Smooth muscle cell (in vitro differentiated cells): Measurements from ENCODE around the gene ACSL3. TPM values are rescaled to one million over a fixed set of nuclear protein-coding genes. Genes with fewer than 3 reads are reported as not detected.

Experiments used
- DNase-seq: peaks from one replicate; lab custom pipeline; 2025; ENCODE audit not compliant: unreplicated experiment; lab: John Stamatoyannopoulos, UW
- H2AFZ ChIP-seq: fragments of 200-600 bp; sonication (generic); 2 replicates; pipeline ENCODE4 v1.6.0; 2016; ENCODE audit warnings: antibody characterized with exemption, low read depth, mild to moderate bottlenecking
- H3F3A ChIP-seq: fragments of 200-600 bp; sonication (generic); 2 replicates; pipeline ENCODE4 v1.6.0; 2017; ENCODE audit warnings: antibody characterized with exemption, low read depth
- H3K27ac ChIP-seq: fragments of 200-600 bp; sonication (generic); 2 replicates; pipeline ENCODE4 v1.5.1; 2016; ENCODE audit warnings: low read depth, mild to moderate bottlenecking
- H3K27me3 ChIP-seq: fragments of 200-600 bp; sonication (generic); 2 replicates; pipeline ENCODE4 v1.6.1; 2016; ENCODE audit warnings: low read depth, mild to moderate bottlenecking
- H3K36me3 ChIP-seq: fragments of 200-600 bp; sonication (generic); 2 replicates; pipeline ENCODE4 v1.5.1; 2016; ENCODE audit warnings: low read depth
- H3K4me1 ChIP-seq: fragments of 200-600 bp; sonication (generic); 2 replicates; pipeline ENCODE4 v1.5.1; 2016; ENCODE audit warnings: low read depth
- H3K4me2 ChIP-seq: fragments of 200-600 bp; sonication (generic); 2 replicates; pipeline ENCODE4 v1.6.0; 2016; ENCODE audit warnings: mild to moderate bottlenecking
- H3K4me3 ChIP-seq: fragments of 200-600 bp; sonication (generic); 2 replicates; pipeline ENCODE4 v1.5.1; 2016; ENCODE audit warnings: mild to moderate bottlenecking
- H3K79me2 ChIP-seq: fragments of 200-600 bp; sonication (generic); 2 replicates; pipeline ENCODE4 v1.6.0; 2016; ENCODE audit warnings: low read depth, mild to moderate bottlenecking
- H3K9ac ChIP-seq: fragments of 200-600 bp; sonication (generic); 2 replicates; pipeline ENCODE4 v1.6.0; 2016; ENCODE audit warnings: low read depth
- H3K9me3 ChIP-seq: fragments of 200-600 bp; sonication (generic); replicated peaks from 2 replicates; pipeline ENCODE4 v1.5.1; 2016; ENCODE audit warnings: low read depth
- H4K20me1 ChIP-seq: fragments of 200-600 bp; sonication (generic); 2 replicates; pipeline ENCODE4 v1.6.0; 2016; ENCODE audit warnings: low read depth
- WGBS: methylation state at CpG from one replicate; pipeline ENCODE4 v1.1.7; 2016; ENCODE audit warnings: low lambda C conversion rate; 5-methylcytosine and 5-hydroxymethylcytosine counted together
- polyA plus RNA-seq: library from polyadenylated mRNA; unstranded; fragments of >200 nt; fragmentation: Nextera tagmentation; extraction: Ambion mirVana; gene quantifications from 2 replicates; pipeline ENCODE4 v1.2.1, GENCODE V29; 2016
- total RNA-seq: library from RNA; depleted of rRNA; stranded (reverse); fragments of >200 nt; gene quantifications from 2 replicates; pipeline ENCODE4 v1.2.3, GENCODE V29; 2014
- TF ChIP-seq, protein P1 (sequence below): fragments of 200-600 bp; sonication (generic); IDR thresholded peaks from 2 replicates; pipeline ENCODE4 v1.5.1; 2017; ENCODE audit warnings: borderline replicate concordance, mild to moderate bottlenecking, antibody characterized with exemption; ENCODE audit not compliant: insufficient read depth, poor library complexity, severe bottlenecking

The ACSL3 gene
- total and polyA plus RNA-seq, 2 experiments from 2014 or later, result 111 to 183 TPM

DNA sequence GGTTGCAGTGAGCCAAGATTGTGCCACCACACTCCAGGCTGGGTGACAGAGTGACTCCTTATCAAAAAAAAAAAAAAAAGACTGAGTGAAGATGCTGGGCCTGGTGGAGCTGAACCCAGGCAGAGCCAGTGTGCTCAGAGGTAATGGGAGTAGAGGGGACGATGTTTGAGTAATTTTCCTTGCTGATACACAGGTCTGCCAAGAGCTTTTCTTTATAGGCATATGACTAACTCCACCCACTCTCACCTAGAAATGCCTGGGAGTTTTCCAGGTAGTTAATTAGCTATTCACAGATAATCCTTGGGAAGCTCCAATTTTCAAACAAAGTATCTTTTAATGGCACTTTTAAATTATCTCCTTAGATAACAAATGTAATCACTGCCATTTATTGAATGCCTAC, 33.4 kb upstream of the ACSL3 start:
- Histone ChIP-seq H3K79me2 (no peaks in the 10 kb centered on the region), H3K27ac (no peak overlapping the region), H3K4me3 (no peak overlapping the region), H3K27me3 (no peaks in the 10 kb centered on the region), H3K4me1 (no peaks in the 10 kb centered on the region), H2AFZ (no peak overlapping the region), H3F3A (no peaks in the 10 kb centered on the region), H3K9me3 (no peaks in the 10 kb centered on the region), H3K9ac (no peak overlapping the region), H3K4me2 (no peak overlapping the region), H3K36me3 (no peaks in the 10 kb centered on the region), H4K20me1 (no peaks in the 10 kb centered on the region)
- no peak for DNase-seq
- WGBS, result 78% methylated on average over 1 of the region's 1 CpG
- TF ChIP-seq, protein P1, sequence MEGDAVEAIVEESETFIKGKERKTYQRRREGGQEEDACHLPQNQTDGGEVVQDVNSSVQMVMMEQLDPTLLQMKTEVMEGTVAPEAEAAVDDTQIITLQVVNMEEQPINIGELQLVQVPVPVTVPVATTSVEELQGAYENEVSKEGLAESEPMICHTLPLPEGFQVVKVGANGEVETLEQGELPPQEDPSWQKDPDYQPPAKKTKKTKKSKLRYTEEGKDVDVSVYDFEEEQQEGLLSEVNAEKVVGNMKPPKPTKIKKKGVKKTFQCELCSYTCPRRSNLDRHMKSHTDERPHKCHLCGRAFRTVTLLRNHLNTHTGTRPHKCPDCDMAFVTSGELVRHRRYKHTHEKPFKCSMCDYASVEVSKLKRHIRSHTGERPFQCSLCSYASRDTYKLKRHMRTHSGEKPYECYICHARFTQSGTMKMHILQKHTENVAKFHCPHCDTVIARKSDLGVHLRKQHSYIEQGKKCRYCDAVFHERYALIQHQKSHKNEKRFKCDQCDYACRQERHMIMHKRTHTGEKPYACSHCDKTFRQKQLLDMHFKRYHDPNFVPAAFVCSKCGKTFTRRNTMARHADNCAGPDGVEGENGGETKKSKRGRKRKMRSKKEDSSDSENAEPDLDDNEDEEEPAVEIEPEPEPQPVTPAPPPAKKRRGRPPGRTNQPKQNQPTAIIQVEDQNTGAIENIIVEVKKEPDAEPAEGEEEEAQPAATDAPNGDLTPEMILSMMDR, result no peak

- Histone ChIP-seq H3K9me3 (no peaks in the 10 kb centered on the region), H2AFZ (no peak overlapping the region), H3K4me1 (no peaks in the 10 kb centered on the region), H3K27me3 (no peaks in the 10 kb centered on the region), H3K4me3 (no peak overlapping the region), H4K20me1 (no peaks in the 10 kb centered on the region), H3F3A (no peaks in the 10 kb centered on the region), H3K36me3 (no peaks in the 10 kb centered on the region), H3K9ac (no peak overlapping the region), H3K4me2 (no peak overlapping the region), H3K27ac (no peak overlapping the region), H3K79me2 (no peaks in the 10 kb centered on the region)
- TF ChIP-seq, protein P1, result no peak
- WGBS, result 91% methylated on average over 11 of the region's 11 CpGs
- DNase-seq, result no peak
Measured at GRCh38 chr2:222828572-222828971, 32.3 kb upstream of the ACSL3 start.

DNA sequence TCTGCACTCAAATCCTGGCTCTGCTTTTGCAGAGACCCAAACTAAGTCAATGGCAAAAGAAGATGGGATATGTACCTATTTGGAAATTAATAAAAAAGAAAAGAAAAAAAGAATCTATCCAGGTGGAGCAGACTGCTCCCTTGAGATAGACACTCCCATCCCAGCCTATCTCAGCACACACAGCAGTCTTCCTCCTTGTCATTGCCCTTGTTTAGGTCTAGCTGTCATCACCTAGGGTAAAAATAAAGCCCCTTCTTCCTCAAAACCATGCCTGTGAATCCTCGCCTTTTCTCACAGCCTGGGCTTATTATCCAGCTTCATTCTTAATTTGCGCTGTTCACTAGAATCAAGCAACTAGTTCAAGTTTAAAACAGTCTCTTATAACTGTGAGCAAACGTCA, 30.7 kb upstream of the ACSL3 start:
- Histone ChIP-seq H3K79me2 (no peaks in the 10 kb centered on the region), H3K4me3 (no peak overlapping the region), H3F3A (no peaks in the 10 kb centered on the region), H3K4me1 (no peaks in the 10 kb centered on the region), H3K27ac (no peak overlapping the region), H3K36me3 (no peaks in the 10 kb centered on the region), H3K9me3 (no peaks in the 10 kb centered on the region), H3K4me2 (no peak overlapping the region), H3K27me3 (no peaks in the 10 kb centered on the region), H4K20me1 (no peaks in the 10 kb centered on the region), H2AFZ (no peak overlapping the region), H3K9ac (no peak overlapping the region)
- TF ChIP-seq, protein P1, result no peak
- 66% methylated on average over 3 of the region's 3 CpGs for WGBS
- no peak for DNase-seq

DNA sequence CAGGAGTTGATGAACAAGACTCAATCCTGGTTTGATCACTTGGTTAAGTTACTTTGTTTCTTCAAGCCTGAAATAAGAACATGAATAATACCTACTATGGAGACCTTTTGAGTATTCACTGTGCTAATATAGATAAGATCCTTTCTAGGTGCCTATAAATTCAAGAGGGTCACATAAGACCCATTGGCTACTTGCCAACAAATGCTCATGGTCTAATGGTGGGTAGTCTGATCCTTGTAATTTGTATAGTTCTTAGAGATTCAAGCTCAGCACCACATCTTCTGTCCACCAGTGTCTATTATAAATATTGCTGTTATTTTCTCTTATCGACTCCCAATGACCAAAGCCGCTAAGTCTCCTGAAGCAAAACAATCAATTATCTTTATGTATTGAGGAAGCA, 27.4 kb upstream of the ACSL3 start:
- Histone ChIP-seq H3F3A (no peaks in the 10 kb centered on the region), H3K79me2 (no peaks in the 10 kb centered on the region), H3K36me3 (no peaks in the 10 kb centered on the region), H3K27me3 (no peaks in the 10 kb centered on the region), H3K9ac (no peak overlapping the region), H3K27ac (no peak overlapping the region), H3K9me3 (no peaks in the 10 kb centered on the region), H2AFZ (no peak overlapping the region), H3K4me2 (no peak overlapping the region), H3K4me3 (no peak overlapping the region), H3K4me1 (no peaks in the 10 kb centered on the region), H4K20me1 (no peaks in the 10 kb centered on the region)
- DNase-seq, result no peak
- 94% methylated on average over 2 of the region's 2 CpGs for WGBS
- TF ChIP-seq, protein P1, result no peak
